ENCODE measurements around the gene PEX5L.
"Not testable (repeated sequence)": the region's sequence is repeated elsewhere in the genome, so short reads cannot be mapped to it uniquely, and the experiment has no call there.

Gene PEX5L

GRCh38 chr3:179833294-179833693 is 203.4 kb downstream of the PEX5L start:
- DNase-seq (ENCODE audit: low read depth) = no peak

GRCh38 chr3:179832333-179832854 is 204.3 kb downstream of the PEX5L start:
- DNase-seq (ENCODE audit: low read depth) = no peak

- no peak for DNase-seq (ENCODE audit: low read depth)
Measured at GRCh38 chr3:179829401-179829800, 207.3 kb downstream of the PEX5L start.

- no peak for DNase-seq (ENCODE audit: low read depth)
Measured at GRCh38 chr3:179828738-179829137, 208.0 kb downstream of the PEX5L start.

GRCh38 chr3:179826247-179826637 is 210.5 kb downstream of the PEX5L start:
- no peak for DNase-seq (ENCODE audit: low read depth)

- no peak for DNase-seq (ENCODE audit: low read depth)
Measured at GRCh38 chr3:179825527-179826246, 211.1 kb downstream of the PEX5L start.

- DNase-seq (ENCODE audit: low read depth) = no peak
Measured at GRCh38 chr3:179822296-179822695, 214.4 kb downstream of the PEX5L start.

- DNase-seq (ENCODE audit: low read depth) = no peak
Measured at GRCh38 chr3:179819379-179819778, 217.4 kb downstream of the PEX5L start.

- no peak for DNase-seq (ENCODE audit: low read depth)
Measured at GRCh38 chr3:179812096-179812382, 224.7 kb downstream of the PEX5L start.

- DNase-seq (ENCODE audit: low read depth) = peak; percentile 35
Measured at GRCh38 chr3:179811321-179812095, 225.2 kb downstream of the PEX5L start.

- no peak for DNase-seq (ENCODE audit: low read depth)
Measured at GRCh38 chr3:179809639-179810038, 227.1 kb downstream of the PEX5L start.

GRCh38 chr3:179807588-179807987 is 229.1 kb downstream of the PEX5L start:
- no peak for DNase-seq (ENCODE audit: low read depth)

- peak; percentile 6 for DNase-seq (ENCODE audit: low read depth)
Measured at GRCh38 chr3:179806177-179806576, 230.6 kb downstream of the PEX5L start.

- no peak for DNase-seq (ENCODE audit: low read depth)
Measured at GRCh38 chr3:179801856-179802255, 234.9 kb downstream of the PEX5L start.

GRCh38 chr3:179801263-179801662 is 235.5 kb downstream of the PEX5L start:
- peak; percentile 73 for DNase-seq (ENCODE audit: low read depth)

- DNase-seq (ENCODE audit: low read depth) = no peak
Measured at GRCh38 chr3:179797192-179797591, 239.5 kb downstream of the PEX5L start.

GRCh38 chr3:179796421-179796820 is 240.3 kb downstream of the PEX5L start:
- DNase-seq (ENCODE audit: low read depth) = no peak

GRCh38 chr3:179794355-179794754 is 242.4 kb downstream of the PEX5L start:
- DNase-seq (ENCODE audit: low read depth) = no peak

GRCh38 chr3:179791793-179792192 is 244.9 kb downstream of the PEX5L start:
- no peak for DNase-seq (ENCODE audit: low read depth)

- no peak for DNase-seq (ENCODE audit: low read depth)
Measured at GRCh38 chr3:179788996-179789395, 247.7 kb downstream of the PEX5L start.

GRCh38 chr3:179782841-179783240 is 253.9 kb downstream of the PEX5L start:
- DNase-seq (ENCODE audit: low read depth) = not testable (repeated sequence)

GRCh38 chr3:179775416-179776122 is 261.2 kb downstream of the PEX5L start:
- no peak for DNase-seq (ENCODE audit: low read depth)

- DNase-seq (ENCODE audit: low read depth) = no peak
Measured at GRCh38 chr3:179772297-179772696, 264.4 kb downstream of the PEX5L start.
